ENCODE data around the gene GAPT.
"Not testable (repeated sequence)": the region's sequence is repeated elsewhere in the genome, so short reads cannot be mapped to it uniquely, and the experiment has no call there.

The GAPT gene

DNA sequence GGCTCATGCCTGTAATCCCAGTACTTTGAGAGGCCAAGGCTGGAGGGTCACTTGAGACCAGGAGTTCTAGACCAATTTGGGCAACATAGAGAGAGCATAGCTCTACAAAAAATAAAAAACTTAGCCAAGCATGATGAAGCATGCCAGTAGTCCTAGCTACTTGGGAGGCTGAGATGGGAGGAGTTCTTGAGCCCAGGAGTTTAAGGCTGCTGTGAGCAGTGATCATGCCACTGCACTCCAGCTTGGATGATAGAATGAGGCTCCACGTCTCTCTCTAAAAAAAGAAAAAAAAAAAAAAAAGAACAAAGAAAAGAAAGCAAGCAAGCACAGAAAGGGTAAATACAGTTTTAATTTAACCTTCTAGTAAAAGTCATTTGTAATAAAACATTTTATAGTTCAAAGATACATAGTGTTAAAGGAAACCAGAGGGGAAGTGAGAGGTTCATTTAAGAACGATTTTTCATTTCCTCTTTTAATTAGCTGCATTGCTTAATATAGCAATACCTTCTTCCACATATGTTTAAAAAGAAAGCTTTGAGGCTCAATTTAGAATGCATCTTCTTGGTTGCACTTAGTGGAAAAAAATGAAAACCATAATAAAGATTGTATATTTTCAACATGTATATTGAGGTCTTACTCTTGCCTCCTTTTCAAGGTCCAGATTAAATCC lies 14.9 kb downstream of the GAPT start:
- no peak for DNase-seq

DNA sequence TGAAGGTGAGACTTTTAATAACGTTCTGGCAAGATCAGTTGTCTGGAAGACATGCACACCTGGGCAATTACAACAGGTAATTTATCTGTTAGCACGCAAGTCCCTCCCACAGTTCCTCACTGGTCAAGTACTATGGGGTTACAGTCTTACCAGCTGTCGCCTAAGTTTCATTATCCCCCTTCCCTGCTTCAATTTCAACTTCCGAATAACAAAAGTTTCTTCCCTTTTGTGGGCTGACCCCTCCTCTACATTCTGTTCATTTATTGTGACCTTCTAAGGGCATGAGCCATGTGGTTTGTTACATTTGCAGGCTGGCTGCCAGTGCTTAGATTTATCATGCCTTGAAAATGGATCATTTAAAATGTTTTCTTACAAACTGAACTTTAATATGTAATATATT lies 16.5 kb downstream of the GAPT start:
- DNase-seq, result no peak

DNA sequence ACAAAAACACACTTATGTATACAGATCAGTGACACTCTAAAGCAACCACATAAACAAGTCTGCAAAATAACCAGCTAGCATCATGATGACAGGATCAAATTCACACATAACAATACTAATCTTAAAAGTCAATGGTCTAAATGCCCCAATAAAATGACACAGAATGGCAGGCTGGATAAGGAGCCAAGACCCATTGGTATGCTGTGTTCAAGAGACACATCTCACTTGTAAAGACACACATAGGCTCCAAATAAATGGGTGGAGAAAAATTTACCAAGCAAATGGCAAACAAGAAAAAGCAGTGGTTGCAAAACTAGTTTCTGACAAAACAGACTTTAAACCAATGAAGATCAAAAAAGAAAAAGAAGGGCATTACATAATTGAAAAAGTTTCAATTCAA lies 26.0 kb downstream of the GAPT start:
- no peak for DNase-seq

- no peak for DNase-seq
These were observed 32.7 kb downstream of the GAPT start for GRCh38 chr5:58523956-58524355.

- DNase-seq, result no peak
These were observed 33.3 kb downstream of the GAPT start for GRCh38 chr5:58524571-58524970.

DNA sequence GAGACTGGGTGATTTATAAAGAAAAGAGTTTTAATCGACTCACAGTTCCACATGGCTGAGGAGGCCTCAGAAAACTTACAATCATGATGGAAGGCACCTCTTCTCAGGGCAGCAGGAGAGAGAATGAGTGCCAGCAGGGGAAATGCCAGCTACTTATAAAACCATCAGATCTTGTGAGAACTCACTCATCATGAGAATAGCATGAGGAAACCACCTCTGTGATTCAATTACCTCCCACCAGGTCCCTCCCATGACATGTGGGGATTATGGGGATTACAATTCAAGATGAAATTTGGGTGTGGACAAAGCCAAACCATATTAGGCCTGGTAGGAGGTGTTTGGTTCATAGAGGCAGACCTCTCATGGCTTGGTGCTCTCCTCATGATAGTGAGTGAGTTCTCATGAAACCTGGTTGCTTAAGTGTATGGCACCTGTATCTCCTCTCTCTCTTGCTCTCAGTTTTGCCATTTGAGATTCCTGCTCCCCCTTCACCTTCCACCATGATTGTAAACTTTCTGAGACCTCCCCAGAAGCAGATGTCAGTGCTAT lies 39.8 kb downstream of the GAPT start:
- DNase-seq, result no peak

DNA sequence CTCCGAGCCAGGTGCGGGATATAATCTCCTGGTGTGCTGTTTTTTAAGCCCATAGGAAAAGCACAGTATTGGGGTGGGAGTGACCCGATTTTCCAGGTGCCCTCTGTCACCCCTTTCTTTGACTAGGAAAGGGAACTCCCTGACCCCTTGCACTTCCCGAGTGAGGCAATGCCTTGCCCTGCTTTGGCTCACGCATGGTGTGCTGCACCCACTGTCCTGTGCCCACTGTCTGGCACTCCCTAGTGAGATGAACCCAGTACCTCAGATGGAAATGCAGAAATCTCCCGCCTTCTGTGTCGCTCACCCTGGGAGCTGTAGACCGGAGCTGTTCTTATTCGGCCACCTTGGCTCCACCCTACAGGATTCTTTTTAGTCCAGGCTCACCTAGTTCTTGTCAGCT lies 50.7 kb downstream of the GAPT start:
- not testable (repeated sequence) for DNase-seq

DNA sequence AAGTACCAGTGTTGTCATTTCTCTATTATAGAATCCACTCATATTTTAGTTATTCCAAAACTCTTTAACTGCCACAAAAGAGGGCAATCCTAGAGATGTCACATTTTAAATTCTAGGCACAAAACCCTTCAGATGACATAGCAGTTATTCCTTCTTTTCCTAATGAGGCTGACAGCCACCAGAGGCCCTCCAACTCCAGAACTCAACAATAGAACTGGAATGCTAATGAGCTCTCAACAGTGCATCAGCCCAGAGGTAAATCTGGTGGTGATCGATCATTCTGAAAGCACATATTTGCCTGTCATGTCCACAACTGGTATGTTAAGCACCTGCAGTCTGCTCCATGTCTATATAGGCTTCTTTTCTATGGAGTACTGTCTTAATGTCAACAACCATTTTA lies 51.5 kb downstream of the GAPT start:
- peak; percentile 25 to 39 for DNase-seq

DNA sequence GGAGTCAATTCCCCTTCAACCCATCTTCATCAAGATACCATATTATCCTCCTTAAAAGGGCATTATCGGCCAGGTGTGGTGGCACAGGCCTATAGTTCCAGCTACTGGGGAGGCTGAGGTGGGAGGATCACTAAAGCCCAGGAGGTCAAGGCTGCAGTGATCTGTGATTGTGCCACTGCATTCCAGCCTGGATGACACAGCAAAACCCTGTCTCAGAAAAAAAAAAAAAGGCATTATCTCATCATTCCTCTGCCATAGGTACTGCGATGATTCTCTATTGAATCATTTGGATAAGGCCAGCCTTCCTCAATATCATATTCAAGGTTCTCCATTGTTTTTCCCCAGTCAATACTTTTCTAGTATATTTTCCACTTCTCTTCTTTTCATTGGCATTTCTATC lies 52.5 kb downstream of the GAPT start:
- DNase-seq, result no peak

DNA sequence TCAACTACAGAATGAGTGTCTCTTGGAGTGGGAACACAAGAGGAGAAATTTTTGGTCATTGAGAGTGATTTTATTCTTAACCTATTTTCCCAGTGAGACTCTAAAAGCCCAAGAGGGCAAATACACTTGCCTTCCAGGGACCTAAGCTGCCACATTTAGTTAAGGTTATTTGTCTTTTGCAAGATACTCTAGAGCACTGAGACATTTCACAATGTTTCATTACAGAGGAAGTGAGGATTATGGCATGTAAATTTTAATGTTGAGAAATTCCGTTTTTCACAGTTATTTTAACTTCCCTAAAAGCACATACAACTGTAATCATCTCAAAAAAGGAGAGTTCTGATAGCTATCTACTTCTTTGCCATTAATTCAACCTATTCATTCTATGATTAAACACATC lies 53.0 kb downstream of the GAPT start:
- DNase-seq, result no peak

DNA sequence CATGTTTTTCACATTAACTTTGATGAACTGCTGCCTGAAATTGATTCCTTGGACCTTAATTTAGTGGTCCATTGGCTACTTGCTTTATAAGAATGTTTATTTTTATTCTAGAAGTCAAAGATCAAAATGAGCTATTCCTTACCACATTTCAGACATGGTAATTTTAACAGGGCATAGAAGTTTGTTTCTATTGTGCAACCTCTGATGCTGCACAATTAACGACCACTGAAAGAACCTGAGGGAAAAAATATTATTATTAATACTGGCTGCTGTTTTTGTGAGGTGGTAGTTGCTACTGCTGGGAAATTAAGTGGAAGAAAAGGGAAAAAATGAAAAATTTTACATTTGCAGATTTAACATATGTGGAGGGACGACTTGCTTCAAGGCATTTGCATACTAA lies 53.7 kb downstream of the GAPT start:
- no peak for DNase-seq

- DNase-seq, result no peak
These were observed 54.7 kb downstream of the GAPT start for GRCh38 chr5:58545912-58546311.

All from SHP77 (cell line).